Epithelial cell of prostate (primary cell): ENCODE measurements around the gene KLHL29.

ENCODE experiments used
- DNase-seq: peaks from one replicate; pipeline ENCODE4 v3.0.0-alpha.2; 2011; ENCODE audit warnings: low read depth, low spot score
- H3K27ac ChIP-seq: fragments of 450-650 bp; 2 replicates; pipeline ENCODE4 v1.5.1; 2017; ENCODE audit warnings: mild to moderate bottlenecking

The KLHL29 gene

DNA sequence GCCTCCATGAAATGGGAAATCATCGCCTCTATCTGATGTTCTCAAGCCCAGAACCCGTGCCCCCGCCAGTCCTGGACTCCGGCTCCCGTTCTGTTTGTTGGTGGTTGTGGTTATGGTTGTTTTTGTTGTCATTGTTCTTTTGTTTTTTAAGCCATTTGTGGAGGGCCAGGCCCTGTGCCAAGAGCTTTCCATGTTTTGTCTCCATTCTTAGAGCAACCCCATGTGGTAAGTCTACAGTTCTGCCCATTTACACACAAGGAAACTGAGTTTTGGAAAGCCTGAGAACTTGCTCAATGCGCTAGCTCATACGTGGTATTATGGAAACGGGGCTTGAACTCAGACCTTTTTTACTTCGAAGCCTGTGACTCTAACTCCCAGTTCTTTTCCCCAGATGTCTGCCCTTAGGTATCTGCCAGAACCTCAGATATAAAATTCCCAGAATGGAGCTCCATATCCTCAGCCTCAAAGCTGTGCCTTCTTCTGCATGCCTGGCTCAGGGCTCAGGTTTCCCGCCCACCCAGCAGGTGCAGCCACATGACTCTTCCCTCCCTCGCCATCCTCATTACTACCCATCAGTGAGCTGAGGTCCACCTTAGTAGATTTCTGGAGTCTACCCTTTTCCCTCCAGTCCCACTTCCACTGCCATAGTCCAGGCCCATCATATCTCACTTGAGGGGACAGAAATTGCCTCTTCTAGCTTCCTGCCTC lies 194.1 kb downstream of the KLHL29 start:
- no peak overlapping the region for H3K27ac ChIP-seq
- DNase-seq, result no peak

DNA sequence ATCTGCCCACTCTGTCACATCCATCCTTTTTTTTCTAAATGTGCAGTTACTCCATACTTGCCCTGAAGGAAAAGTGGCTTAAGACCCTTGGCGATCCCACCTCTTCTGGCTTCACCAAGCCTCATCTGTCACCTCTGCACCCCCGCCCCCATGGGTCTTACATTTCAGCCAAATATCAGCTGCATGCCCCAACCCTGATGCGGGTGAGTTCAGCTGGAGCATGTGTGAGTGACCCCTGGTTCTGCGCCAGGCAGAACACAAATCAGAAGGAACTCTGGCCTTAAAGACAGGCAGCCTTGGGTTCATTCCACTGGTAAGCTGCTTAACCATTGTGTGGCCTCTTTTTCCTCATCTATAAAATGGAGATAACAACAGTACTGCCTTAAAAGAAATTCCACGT lies 194.7 kb downstream of the KLHL29 start:
- H3K27ac ChIP-seq, result no peak overlapping the region
- no peak for DNase-seq

DNA sequence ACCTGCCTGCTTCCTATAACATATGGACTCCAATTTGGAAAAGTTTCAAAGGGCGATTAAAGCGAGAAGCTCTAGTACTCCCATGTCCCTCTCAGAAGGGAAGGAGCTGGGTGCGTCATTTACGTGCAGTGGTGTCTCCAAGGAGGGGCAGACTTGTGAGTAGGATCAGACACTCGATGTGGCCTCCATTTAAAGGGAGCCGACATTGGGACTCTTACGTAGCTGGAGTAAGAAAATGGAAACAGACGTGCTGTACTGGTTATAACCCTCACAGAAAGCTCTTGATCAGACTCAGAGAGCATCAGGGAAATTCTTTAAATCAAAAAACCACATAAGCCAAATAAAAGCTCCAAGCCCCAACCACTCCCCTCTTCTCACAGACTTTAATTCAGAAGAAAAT lies 198.5 kb downstream of the KLHL29 start:
- H3K27ac ChIP-seq, result no peak overlapping the region
- no peak for DNase-seq

DNA sequence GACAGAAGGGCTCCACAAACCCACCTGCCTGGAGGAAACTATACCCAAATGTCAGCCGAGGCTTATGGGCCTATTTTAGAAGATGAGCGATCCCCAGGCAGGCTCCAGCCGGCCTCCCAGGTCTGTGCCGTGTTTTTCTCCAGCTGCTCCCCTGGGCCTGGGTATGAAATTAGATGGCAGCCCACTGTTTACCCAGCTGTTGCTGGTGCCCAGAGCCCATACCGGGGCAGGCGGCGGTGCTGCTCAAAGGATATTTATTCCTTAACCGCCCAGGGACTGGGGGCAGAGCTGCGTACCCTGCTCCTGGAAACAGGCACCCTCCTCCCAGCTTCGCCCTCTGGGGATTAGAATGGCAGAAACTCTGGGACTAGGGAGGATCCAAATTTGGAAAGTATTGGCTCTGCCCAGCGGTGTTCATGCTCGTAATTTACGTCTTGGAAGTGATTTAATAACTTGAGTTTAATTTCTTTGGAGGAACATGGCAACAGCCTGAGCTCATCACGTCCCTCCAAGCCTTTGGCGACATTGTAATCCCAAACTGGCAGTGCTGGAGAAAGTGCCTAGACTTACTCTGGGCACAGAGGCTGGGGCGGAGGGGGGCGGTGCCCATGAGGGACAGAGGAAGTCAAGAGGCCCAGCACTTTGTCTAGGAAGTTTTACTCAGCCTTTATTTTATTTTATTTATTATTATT lies 199.2 kb downstream of the KLHL29 start:
- no peak for DNase-seq

DNA sequence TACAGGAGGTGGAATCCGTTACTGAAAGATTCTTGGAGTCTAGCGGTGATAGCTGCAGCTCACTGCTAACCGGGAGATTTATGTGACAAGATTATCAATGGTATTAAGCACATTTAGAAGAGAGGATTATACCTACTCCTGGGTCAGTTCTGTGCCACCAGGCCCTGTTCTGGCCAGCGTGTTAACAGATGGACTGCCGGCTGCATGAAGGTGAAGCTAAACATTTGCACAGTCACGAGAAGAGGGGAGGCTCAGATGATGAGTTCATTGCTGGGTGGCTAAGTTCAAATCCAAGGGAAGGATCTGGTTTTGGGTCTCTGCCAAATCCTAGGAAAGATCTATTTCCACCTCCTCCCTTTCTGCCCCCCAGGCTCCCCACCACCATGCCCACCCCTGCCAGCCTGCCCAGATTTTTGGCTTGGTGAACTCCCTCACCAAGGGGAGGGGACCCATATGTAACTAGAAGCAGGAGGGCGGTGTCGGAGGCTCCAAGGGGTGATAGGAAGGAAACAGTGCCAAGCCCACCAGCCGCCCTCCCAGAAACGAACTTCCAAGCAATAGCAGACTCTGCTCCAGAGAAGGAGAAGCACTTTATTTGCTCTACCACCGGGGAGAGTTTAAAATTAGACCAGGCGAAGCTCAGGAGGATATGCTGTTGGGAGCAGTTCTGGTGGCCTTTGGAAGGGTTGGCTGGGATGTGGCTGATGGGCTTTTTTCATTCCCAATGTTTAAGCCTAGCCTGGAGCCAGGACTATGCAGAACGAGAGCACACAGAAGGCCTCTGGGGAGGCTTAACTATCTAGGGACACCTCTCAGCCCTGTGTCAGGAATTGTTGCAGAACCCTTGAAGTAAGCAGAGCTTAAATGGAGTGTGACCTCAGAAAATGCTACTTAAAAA lies 200.5 kb downstream of the KLHL29 start:
- H3K27ac ChIP-seq, result no peak overlapping the region
- DNase-seq, result no peak

More for the DNA sequence above, 199.2 kb downstream of the KLHL29 start:
- no peak overlapping the region for H3K27ac ChIP-seq

DNA sequence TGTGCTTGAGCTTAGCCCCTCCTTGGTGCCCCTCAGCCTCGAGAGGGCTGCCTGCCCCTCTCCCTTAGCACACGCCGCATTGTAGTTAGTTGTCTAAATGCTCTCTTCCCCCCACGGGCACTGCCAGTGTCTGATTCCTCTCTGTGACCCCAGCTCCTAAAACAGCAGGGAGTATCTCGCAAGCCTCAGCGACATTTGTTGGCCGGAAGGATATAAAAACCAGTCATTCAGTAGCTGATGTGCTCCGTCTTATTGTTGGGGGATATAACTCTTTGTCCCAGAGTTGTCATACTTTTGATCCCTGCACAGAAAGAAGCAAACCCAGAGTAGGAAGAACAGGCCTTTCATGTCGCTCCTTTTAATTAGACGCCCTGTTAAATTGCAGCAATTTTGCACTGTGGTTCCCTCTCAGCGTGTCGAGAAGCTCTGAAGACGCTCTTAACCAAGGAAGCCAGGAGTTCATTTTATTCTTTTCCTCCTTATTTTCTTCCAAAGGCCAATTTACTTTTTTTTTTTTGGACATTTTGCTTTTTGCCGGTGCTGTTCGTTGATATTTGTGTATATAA lies 201.8 kb downstream of the KLHL29 start:
- H3K27ac ChIP-seq, result no peak overlapping the region
- no peak for DNase-seq

DNA sequence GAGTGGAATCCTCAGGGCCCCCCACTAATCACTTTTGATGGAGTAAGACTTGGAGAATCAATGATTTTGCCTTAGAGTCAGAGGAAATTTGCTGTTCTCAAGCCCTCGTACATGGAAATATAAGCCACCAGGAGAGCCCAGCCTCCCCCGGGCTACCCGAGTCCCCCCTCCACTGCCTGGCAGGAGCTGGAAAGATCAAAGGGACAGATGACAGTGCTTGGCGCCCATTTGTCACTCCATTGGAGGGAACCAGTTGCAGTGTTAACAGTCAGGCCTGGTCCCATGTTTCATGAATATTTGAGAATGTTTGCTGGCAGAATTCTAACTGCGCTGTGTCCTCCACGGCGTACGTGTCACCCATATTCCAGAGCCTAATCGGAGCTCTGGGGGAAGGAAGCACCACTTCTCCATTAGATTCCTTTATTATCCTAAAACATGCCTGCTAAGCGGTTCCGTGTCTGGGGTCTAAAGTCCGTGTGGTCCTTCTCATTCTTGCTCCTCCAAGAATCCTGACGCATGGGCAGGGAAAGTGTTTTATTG lies 202.4 kb downstream of the KLHL29 start:
- DNase-seq, result no peak
- H3K27ac ChIP-seq, result no peak overlapping the region

DNA sequence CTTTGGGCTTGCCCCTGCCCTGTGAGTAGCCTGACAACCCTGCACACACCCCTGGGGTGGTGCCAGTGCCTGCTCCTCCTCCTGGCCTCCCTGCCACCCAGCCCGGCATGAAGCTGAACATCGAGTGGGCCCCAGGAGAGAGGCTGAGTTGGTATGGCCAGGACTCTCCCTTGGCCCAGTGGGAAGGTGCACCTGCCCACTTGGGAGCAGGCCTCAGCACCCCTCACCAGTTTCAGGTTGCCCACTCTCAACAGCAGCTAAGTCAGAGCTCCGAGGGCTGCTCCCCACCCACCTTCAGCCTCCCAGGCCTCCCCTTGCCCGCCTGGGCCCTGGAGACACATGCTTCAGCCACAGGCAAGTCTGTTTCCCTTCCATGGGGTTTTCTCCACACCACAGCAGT lies 203.1 kb downstream of the KLHL29 start:
- DNase-seq, result no peak
- no peak overlapping the region for H3K27ac ChIP-seq

DNA sequence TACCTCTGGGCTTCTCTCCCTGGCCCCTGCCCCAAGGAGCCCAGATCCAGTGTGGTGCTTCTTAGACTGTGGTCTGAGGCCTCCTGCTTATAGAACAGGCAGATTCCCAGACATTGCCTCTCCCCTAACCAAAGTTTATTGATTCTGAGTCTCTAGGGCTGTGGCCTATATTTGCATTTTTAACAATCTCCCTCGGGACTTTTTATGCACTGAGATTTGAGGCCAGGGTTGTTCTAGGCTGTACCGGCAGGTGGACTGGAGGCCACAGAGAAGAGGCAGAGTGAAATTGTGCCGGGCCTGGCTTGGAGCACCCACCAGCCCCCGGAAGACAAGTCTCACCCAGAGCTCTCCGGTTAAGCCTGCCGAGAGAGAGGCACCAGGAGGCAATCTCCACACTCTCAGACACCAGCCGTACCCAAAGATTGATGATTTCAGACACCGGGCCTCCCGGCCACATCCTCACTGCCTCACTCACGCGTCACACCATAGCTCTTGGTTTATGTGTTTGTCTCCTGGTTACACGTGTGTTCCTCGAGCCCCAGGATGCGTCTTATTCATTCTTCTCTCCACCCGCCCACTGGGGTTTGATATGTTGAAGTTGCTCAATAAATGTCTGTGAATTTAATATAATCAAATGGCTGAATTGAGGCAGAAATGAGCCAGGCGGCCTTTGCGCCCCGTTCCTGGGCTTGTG lies 203.7 kb downstream of the KLHL29 start:
- no peak for DNase-seq
- no peak overlapping the region for H3K27ac ChIP-seq

DNA sequence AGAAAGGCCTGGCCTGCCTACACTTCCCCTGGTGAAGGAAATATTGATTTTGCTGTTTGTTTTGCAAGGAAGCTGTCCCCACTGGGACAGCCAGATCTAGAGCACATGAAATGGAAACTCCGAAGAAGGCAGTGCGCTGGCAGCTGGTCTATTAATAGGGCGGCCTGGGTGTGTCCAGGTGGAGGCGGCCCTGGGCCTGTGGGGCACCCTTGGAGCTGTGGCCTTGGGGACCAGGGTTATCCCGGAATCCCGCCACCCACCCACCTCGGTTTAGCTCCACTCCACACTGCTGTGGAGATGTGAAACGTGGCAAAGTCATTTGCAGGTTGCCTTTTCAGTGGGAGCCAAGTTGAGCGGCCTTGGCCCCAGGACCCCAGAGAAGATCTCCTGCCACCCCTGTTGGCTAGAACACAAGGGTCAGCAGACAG lies 204.3 kb downstream of the KLHL29 start:
- DNase-seq, result no peak
- no peak overlapping the region for H3K27ac ChIP-seq

DNA sequence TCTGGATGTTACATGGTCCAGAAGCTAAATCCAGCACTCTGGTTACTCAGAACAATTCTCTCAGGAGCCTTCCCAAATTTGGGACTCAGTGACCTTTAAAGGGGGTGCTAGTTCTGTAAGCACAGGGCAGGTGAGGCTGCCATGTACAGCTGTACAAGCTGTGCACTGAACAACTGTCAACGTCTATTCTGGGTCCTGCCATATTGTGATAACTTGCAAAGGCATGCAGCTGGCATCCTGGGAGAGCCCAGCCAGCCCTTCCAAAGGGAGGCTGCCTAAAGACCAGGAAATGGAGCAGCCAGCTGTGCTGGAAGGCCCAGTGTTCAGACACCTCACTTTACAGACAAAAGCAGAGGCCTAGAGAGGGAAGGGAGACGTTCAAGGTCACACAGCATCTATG lies 204.8 kb downstream of the KLHL29 start:
- no peak overlapping the region for H3K27ac ChIP-seq
- DNase-seq, result no peak

DNA sequence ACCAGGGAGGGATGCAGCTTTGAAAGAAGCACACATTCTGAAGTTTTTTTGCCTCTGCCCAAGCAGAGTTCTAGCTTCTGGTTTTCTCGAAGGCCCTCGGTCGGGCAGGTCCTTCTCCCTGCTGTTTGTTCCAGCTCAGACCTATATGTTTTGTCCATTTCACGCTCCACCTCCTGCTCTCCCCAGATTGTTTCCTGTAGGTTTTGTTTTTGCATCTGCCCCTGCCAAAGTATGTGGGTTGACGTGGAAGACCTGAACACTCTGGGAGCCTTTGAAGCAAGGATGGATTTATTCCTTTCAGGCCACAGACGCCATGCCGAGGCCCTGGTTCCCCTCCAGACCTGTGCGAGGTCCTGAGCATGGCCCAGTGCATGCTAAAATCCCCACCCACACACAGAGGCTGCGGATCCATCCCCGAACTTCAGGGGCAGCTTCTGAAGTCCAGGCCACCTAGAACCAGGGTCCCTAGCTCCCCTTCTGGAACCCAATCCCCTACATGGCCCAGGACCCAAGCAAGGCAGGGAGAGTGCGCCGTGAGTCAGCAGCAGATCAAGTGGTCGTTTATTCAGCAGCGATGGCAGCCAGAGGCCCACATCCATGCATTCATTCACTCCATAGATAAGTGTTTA lies 205.4 kb downstream of the KLHL29 start:
- no peak for DNase-seq
- no peak overlapping the region for H3K27ac ChIP-seq

DNA sequence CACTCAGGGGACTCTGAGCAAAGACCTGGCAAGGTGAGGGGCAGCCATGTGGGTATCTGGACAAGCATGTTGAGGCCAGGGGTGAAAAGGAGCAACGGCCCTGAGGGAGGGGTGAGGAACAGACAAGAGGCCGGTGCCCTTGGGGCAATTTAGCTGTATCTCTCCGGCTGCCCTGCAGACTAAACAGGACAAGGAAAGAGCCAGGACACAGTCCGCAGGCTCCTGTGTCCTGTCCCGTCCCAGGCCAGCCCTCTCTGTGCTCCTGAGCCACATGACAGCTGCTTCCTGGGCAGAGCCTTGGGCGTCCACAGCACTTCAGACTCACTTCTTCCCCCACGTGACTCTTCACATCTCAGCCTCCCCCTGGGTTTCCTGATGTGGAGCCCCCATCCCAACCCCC lies 206.1 kb downstream of the KLHL29 start:
- DNase-seq, result no peak
- no peak overlapping the region for H3K27ac ChIP-seq

DNA sequence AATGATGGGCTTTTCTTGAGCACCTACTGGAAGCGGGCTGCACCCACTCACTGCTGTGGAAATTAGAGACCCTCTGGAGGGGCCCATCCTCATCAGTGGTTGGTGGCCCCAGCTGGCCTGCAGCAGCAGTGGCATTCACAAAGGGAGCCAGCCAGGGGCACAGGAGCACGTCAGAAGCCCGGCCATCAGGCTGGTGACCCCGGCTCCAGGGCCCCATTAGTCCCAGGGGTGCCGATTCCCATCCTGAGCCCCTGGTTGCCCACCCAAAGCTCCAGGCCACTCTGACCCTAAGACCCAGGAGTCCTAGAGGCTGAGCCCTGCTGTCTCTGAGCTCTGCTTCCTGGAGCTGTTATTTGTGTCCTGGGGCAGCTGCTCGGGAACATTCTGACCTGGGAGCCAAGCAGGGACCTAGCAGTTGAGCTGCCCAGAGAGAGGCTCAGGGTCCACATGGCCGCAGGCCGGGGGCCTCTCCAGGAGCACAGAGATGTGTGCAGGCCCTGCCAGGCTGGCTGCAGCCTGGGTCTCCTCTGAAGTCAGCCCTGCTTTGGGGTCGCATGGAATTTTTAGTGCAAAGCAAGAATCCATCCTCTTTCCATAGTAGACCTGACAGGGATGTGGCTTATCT lies 207.2 kb downstream of the KLHL29 start:
- DNase-seq, result no peak

DNA sequence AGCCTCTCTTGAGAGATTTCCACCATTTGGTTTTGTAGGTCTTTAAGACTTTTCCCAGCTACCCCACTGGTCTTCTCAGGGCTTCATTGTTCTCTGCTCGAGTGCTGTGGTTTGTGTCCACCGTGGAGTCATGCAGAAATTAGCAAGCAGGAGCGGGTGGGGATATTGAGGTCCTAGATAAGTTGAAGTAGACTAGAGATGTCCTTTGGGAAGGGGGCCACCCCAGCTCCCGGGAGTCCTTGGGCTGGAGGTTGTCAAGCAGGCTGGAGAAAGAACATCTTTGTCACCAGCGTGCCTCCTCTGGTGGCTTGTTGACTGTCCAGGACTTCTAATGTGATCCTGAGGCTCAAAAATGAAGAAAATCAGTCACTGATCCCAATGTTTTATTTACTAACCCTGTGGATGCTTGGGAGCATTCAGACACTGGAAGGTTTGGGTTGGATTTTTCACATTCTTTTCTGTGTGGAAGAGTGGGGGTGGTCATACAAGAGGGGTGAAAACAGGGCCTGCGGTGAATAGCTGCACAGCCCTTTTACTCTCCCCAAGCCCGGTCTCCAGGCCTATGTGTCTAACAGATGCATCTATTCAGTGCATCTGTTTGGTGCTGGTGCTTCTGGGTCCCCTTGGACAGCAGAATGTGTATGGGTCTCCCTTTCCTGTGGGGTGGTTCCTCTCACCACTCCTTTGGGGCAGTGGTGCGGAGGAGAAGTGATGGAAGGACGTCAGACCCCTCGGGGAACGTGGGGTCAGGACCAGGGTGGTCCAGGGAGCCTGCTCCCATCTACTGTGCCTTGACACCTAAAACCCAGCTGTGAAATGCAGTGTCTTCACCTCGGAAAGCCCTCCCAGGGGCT lies 208.1 kb downstream of the KLHL29 start:
- H3K27ac ChIP-seq, result no peak overlapping the region
- no peak for DNase-seq

More for the DNA sequence above, 207.2 kb downstream of the KLHL29 start:
- no peak overlapping the region for H3K27ac ChIP-seq

DNA sequence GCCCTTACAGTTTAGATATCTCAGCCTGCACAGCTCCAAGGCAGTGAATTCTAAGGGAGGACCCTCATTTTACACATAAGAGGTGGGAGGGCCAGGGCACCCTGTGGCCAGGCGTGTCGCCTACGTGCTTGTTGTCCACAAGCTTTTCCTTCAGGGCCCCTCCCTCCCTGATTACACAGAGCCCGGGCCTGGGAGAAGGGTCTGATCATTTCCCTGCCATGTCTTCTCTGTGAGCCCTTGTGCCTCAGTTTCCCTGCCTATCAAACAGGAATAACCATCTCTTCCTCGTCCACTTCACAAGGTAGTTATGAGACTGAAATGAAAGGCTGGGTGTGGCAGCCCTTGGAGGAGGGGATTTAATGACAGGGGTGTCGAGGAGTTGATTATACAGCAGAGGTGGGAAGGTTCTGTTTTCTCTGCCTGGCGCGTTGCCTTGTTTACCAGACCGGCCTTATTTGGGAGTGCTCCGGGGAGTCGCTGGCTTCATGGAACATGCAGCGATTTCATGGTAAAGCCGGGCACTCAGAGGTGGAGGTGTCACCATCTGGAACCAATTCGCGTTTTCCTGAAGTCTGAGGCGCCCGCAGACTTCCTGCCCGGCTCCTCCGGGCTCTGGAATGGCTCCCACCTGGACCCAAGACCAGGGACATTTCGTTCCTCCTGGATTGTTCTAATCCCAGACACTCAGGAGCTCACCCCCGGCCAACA lies 208.9 kb downstream of the KLHL29 start:
- DNase-seq, result no peak
- no peak overlapping the region for H3K27ac ChIP-seq

DNA sequence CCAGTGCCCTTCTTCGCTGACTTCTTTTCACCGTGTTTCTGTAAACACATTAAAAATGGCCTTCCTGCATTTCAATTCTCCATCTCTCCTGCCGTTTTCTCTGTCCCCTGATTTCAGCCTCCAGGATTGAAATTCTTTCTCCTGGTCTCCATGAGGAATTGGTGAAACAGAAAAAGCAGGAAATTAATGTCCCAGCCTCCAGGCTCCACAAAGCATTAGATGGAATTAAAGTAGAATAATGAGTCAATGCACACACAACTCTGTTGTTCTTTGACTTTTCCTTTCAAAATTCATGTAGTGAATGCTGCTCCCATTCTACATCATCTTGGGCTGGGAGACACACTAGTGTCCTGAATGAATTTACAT lies 209.5 kb downstream of the KLHL29 start:
- H3K27ac ChIP-seq, result no peak overlapping the region
- DNase-seq, result no peak
